Skeletal muscle tissue (tissue), 4 donors: ENCODE results near the gene SETD4. TPM values are rescaled to one million over a fixed set of nuclear protein-coding genes. Genes with fewer than 3 reads are reported as not detected.

Source experiments
- H3K27ac ChIP-seq: one replicate; pipeline ENCODE4 v1.7.0; 2013; ENCODE audit warnings: mild to moderate bottlenecking, low read depth, low read length, inconsistent platforms
- H3K27me3 ChIP-seq, 3 donors: one replicate each; pipeline ENCODE4 v1.7.0; 2013; ENCODE audit warnings: low read length in 3 of 3; ENCODE audit not compliant: control insufficient read depth in 3 of 3, insufficient read depth in 3 of 3
- H3K36me3 ChIP-seq, 3 donors: one replicate each; pipeline ENCODE4 v1.7.0; 2013; ENCODE audit warnings: low read length in 3 of 3; ENCODE audit not compliant: control insufficient read depth in 3 of 3, insufficient read depth in 3 of 3
- H3K4me1 ChIP-seq, 3 donors: one replicate each; pipeline ENCODE4 v1.7.0; 2013; ENCODE audit warnings: low read length in 3 of 3, mild to moderate bottlenecking in 3 of 3; ENCODE audit not compliant: control insufficient read depth in 3 of 3, insufficient read depth in 3 of 3
- H3K4me3 ChIP-seq, 3 donors: one replicate each; pipeline ENCODE4 v1.7.0; 2013; ENCODE audit warnings: low read length in 3 of 3
- H3K9ac ChIP-seq, 3 donors: one replicate each; pipeline ENCODE4 v1.7.0; 2013; ENCODE audit warnings: low read length in 3 of 3, mild to moderate bottlenecking in 3 of 3, moderate library complexity in 2 of 3, low read depth in 1 of 3
- H3K9me3 ChIP-seq, 3 donors: one replicate each; pipeline ENCODE4 v1.7.0; 2013; ENCODE audit warnings: low read length in 3 of 3; ENCODE audit not compliant: control insufficient read depth in 3 of 3
- total RNA-seq: library from RNA; depleted of rRNA; stranded (reverse); fragments of >200 nt; gene quantifications from one replicate; pipeline ENCODE4 v1.2.3, GENCODE V29; 2014
- donor health status: Osteomylitis.

The SETD4 gene
- total RNA-seq, 1 donor from 2014 or later: 14.1 TPM

DNA sequence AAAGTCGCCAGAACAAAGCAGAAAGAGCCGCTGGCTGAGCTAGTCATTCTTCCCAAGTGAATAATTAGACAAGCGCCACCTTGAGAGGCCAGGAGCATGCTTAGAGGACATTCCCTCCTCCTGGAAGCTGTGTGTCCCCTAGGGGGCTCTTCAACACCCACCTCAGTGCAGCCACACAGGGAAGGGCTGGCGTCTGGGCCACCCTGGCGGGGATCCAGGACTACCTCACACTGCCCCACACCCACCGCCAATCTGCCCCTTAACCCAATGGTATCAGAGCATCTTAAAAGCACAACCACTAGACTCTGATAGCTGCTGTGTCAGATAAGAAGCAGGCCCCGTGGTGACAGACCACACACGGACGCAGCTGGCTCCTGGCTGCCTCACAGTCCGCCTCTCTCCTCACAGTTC is 24.9 kb downstream of the SETD4 start:
- Histone ChIP-seq H3K36me3 (peaks cover 18 to 44% (median 34%) of the 10 kb centered on the region in 3 donors), H3K27ac (no peak overlapping the region)

DNA sequence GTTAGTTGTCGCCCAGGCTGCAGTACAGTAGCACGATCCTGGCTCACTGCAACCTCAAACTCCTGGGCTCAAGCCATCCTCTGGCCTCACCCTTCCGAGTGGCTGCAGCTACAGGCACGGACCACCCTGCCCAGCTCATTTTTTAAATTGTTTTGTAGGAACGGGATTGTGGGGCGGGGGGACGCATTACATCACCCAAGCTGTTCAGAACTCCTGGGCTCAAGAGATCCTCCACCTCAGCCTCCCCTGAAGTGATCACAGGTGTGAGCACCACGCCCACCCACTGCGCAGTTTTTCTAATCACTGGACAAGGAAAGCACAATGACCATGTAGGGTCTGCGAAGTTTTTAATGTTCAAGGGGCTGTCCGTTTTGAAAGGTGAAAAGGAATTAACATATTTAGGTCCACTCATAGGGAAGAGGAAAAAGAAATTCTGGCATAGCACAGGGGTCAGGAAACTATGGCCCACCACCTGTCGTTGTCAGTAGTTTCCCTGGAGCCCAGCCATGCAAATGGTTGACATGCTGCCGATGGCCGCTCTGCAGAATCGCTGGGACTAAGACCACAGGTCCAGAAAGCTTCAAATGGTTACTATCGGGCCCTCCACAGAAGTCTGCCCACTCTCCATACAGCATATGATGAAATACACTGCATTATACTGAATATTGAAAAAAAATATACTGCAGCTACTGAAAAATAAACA is 26.0 kb downstream of the SETD4 start:
- Histone ChIP-seq H3K27ac (peak overlapping the region; percentile 28), H3K9me3 (no peaks in the 10 kb centered on the region), H3K27me3 (no peaks in the 10 kb centered on the region), H3K36me3 (peaks cover 8 to 33% (median 24%) of the 10 kb centered on the region in 3 donors), H3K9ac (peak overlapping the region in 2 of 3 donors; percentile 27 to 54), H3K4me3 (no peak overlapping the region), H3K4me1 (peaks cover 12 to 19% (median 18%) of the 10 kb centered on the region in 3 donors)

More for the DNA sequence above, 24.9 kb downstream of the SETD4 start:
- H3K9ac ChIP-seq: no peak overlapping the region
- H3K9me3 ChIP-seq: no peaks in the 10 kb centered on the region
- H3K27me3 ChIP-seq: no peaks in the 10 kb centered on the region
- H3K4me3 ChIP-seq: no peak overlapping the region
- H3K4me1 ChIP-seq: peaks cover 12 to 19% (median 18%) of the 10 kb centered on the region in 3 donors

GRCh38 chr21:36032647-36033406 is 27.5 kb downstream of the SETD4 start:
- H3K36me3 ChIP-seq: peaks cover 0 to 20% (median 14%) of the 10 kb centered on the region in 3 donors
- no peak overlapping the region for H3K9ac ChIP-seq
- H3K4me3 ChIP-seq: no peak overlapping the region
- no peak overlapping the region for H3K27ac ChIP-seq
- no peaks in the 10 kb centered on the region for H3K9me3 ChIP-seq
- peaks cover 12 to 22% (median 18%) of the 10 kb centered on the region in 3 donors for H3K4me1 ChIP-seq
- H3K27me3 ChIP-seq: no peaks in the 10 kb centered on the region

DNA sequence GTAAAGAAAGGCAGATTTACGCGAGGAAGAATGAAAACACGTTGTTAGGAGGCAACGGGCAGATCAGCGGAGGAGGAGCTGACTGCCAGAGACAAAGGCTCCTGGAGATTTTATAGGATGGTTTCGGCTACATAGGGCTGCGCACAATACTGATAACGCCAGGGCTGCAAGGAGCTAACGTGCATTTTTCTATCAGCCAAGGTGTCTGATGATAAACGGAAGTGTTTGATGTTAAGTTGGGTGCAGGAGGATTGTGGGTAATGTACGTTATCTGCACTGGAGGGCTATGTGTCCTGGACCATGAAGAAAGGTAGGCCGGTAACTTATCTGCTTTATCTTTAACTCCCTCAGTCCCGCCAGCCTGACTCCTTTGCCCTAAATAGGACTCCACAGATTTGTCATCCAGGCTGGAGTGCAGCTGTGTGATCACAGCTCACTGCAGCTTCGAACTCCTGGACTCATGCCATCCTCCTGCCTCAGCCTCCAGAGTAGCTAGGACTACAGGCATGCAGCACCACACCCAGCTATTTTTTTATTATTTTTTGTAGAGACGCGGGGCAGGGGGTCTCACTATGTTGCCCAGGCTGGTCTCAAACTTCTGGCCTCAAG is 29.6 kb downstream of the SETD4 start:
- H3K9ac ChIP-seq: no peak overlapping the region
- peaks cover 12 to 22% (median 18%) of the 10 kb centered on the region in 3 donors for H3K4me1 ChIP-seq

GRCh38 chr21:36029309-36029708 is 31.0 kb downstream of the SETD4 start:
- H3K4me1 ChIP-seq: peaks cover 5 to 11% (median 8%) of the 10 kb centered on the region in 3 donors
- H3K36me3 ChIP-seq: no peaks in the 10 kb centered on the region
- no peak overlapping the region for H3K27ac ChIP-seq
- H3K9ac ChIP-seq: no peak overlapping the region
- H3K27me3 ChIP-seq: no peaks in the 10 kb centered on the region
- H3K4me3 ChIP-seq: no peak overlapping the region
- no peaks in the 10 kb centered on the region for H3K9me3 ChIP-seq

More for the DNA sequence above, 29.6 kb downstream of the SETD4 start:
- Histone ChIP-seq H3K9me3 (no peaks in the 10 kb centered on the region), H3K4me3 (no peak overlapping the region), H3K27ac (no peak overlapping the region), H3K36me3 (peaks cover 0 to 10% (median 5%) of the 10 kb centered on the region in 3 donors), H3K27me3 (no peaks in the 10 kb centered on the region)

GRCh38 chr21:36028127-36029069 is 31.9 kb downstream of the SETD4 start:
- H3K27me3 ChIP-seq: no peaks in the 10 kb centered on the region
- H3K36me3 ChIP-seq: no peaks in the 10 kb centered on the region
- no peak overlapping the region for H3K27ac ChIP-seq
- H3K9ac ChIP-seq: no peak overlapping the region
- no peaks in the 10 kb centered on the region for H3K9me3 ChIP-seq
- H3K4me1 ChIP-seq: peaks cover 0 to 3% (median 0%) of the 10 kb centered on the region in 3 donors
- H3K4me3 ChIP-seq: no peak overlapping the region

- no peaks in the 10 kb centered on the region for H3K27me3 ChIP-seq
- H3K27ac ChIP-seq: no peak overlapping the region
- H3K9me3 ChIP-seq: no peaks in the 10 kb centered on the region
- no peak overlapping the region for H3K9ac ChIP-seq
- H3K4me1 ChIP-seq: peaks cover 0 to 3% (median 0%) of the 10 kb centered on the region in 3 donors
- H3K36me3 ChIP-seq: no peaks in the 10 kb centered on the region
- H3K4me3 ChIP-seq: no peak overlapping the region
Observed at GRCh38 chr21:36027347-36027746, 33.0 kb downstream of the SETD4 start.

- no peak overlapping the region for H3K27ac ChIP-seq
- H3K4me1 ChIP-seq: peaks cover 0 to 3% (median 0%) of the 10 kb centered on the region in 3 donors
- no peaks in the 10 kb centered on the region for H3K36me3 ChIP-seq
- no peak overlapping the region for H3K4me3 ChIP-seq
- H3K9ac ChIP-seq: no peak overlapping the region
- no peaks in the 10 kb centered on the region for H3K27me3 ChIP-seq
- H3K9me3 ChIP-seq: no peaks in the 10 kb centered on the region
Observed at GRCh38 chr21:36024782-36025181, 35.5 kb downstream of the SETD4 start.

DNA sequence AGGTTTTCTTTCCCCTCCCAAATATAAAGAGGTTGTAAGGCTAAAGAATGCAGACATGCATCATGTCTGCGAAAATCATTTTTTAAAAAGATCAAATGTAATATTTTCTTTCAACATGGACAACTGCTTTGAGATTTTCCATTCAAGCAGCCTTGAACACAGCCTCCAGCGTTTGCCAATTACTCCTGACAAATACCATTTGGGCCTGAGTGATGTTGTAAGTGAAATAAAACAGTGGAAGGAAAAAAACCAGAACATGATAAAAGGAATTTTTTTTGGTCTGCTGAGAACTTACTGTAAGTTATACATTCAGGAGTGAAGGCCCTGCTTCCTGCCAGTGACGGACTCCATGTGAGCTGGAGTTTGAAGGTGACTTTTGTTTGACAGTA is 37.2 kb downstream of the SETD4 start:
- Histone ChIP-seq H3K9ac (no peak overlapping the region), H3K27ac (no peak overlapping the region), H3K27me3 (no peaks in the 10 kb centered on the region), H3K4me3 (no peak overlapping the region), H3K4me1 (no peaks in the 10 kb centered on the region), H3K9me3 (no peaks in the 10 kb centered on the region), H3K36me3 (no peaks in the 10 kb centered on the region)
